Measurements from ENCODE around the gene SLC36A3.

Gene SLC36A3

GRCh38 chr5:151245680-151246219, 57.8 kb downstream of the SLC36A3 start:
- no peaks in the 10 kb centered on the region for H3K27me3 ChIP-seq (ENCODE audit: insufficient read depth, poor library complexity, severe bottlenecking)
- DNase-seq (ENCODE audit: low read depth in 1 of 2, low spot score in 1 of 2), result no peak
- TF ChIP-seq GABPA (IDR thresholded peaks at IDR 0.05; ENCODE audit: low read depth), result no peak
- TF ChIP-seq CTCF (IDR thresholded peaks at IDR 0.05; ENCODE audit: insufficient read depth, low read length), result no peak
- no peak for TF ChIP-seq SPI1 (IDR thresholded peaks at IDR 0.05; ENCODE audit: borderline replicate concordance, low read depth)
- no peak for TF ChIP-seq POLR2AphosphoS5 (IDR thresholded peaks at IDR 0.05; ENCODE audit: low read depth)
- TF ChIP-seq, protein P1, sequence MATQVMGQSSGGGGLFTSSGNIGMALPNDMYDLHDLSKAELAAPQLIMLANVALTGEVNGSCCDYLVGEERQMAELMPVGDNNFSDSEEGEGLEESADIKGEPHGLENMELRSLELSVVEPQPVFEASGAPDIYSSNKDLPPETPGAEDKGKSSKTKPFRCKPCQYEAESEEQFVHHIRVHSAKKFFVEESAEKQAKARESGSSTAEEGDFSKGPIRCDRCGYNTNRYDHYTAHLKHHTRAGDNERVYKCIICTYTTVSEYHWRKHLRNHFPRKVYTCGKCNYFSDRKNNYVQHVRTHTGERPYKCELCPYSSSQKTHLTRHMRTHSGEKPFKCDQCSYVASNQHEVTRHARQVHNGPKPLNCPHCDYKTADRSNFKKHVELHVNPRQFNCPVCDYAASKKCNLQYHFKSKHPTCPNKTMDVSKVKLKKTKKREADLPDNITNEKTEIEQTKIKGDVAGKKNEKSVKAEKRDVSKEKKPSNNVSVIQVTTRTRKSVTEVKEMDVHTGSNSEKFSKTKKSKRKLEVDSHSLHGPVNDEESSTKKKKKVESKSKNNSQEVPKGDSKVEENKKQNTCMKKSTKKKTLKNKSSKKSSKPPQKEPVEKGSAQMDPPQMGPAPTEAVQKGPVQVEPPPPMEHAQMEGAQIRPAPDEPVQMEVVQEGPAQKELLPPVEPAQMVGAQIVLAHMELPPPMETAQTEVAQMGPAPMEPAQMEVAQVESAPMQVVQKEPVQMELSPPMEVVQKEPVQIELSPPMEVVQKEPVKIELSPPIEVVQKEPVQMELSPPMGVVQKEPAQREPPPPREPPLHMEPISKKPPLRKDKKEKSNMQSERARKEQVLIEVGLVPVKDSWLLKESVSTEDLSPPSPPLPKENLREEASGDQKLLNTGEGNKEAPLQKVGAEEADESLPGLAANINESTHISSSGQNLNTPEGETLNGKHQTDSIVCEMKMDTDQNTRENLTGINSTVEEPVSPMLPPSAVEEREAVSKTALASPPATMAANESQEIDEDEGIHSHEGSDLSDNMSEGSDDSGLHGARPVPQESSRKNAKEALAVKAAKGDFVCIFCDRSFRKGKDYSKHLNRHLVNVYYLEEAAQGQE (IDR thresholded peaks at IDR 0.05; ENCODE audit: insufficient replicate concordance, low read depth), result no peak
- no peak overlapping the region for H3K4me3 ChIP-seq (replicated peaks; ENCODE audit: insufficient read depth, low read length)
- no peak overlapping the region for H3K27ac ChIP-seq (replicated peaks)

- no peak for DNase-seq (ENCODE audit: low read depth in 1 of 2, low spot score in 1 of 2)
- TF ChIP-seq SPI1 (IDR thresholded peaks at IDR 0.05; ENCODE audit: borderline replicate concordance, low read depth) (no peak), CTCF (IDR thresholded peaks at IDR 0.05; ENCODE audit: insufficient read depth, low read length) (no peak), GABPA (IDR thresholded peaks at IDR 0.05; ENCODE audit: low read depth) (no peak), POLR2AphosphoS5 (IDR thresholded peaks at IDR 0.05; ENCODE audit: low read depth) (no peak)
- TF ChIP-seq, protein P1 (IDR thresholded peaks at IDR 0.05; ENCODE audit: insufficient replicate concordance, low read depth), result no peak
- Histone ChIP-seq H3K27ac (replicated peaks) (no peak overlapping the region), H3K27me3 (ENCODE audit: insufficient read depth, poor library complexity, severe bottlenecking) (no peaks in the 10 kb centered on the region), H3K4me3 (replicated peaks; ENCODE audit: insufficient read depth, low read length) (no peak overlapping the region)
Measured at GRCh38 chr5:151244206-151244605, 59.4 kb downstream of the SLC36A3 start.

GRCh38 chr5:151243564-151243963, 60.0 kb downstream of the SLC36A3 start:
- no peak overlapping the region for H3K4me3 ChIP-seq (replicated peaks; ENCODE audit: insufficient read depth, low read length)
- no peak overlapping the region for H3K27ac ChIP-seq (replicated peaks)
- no peak for DNase-seq (ENCODE audit: low read depth in 1 of 2, low spot score in 1 of 2)
- no peaks in the 10 kb centered on the region for H3K27me3 ChIP-seq (ENCODE audit: insufficient read depth, poor library complexity, severe bottlenecking)
- TF ChIP-seq, protein P1 (IDR thresholded peaks at IDR 0.05; ENCODE audit: insufficient replicate concordance, low read depth), result no peak
- TF ChIP-seq GABPA (IDR thresholded peaks at IDR 0.05; ENCODE audit: low read depth) (no peak), CTCF (IDR thresholded peaks at IDR 0.05; ENCODE audit: insufficient read depth, low read length) (no peak), POLR2AphosphoS5 (IDR thresholded peaks at IDR 0.05; ENCODE audit: low read depth) (no peak), SPI1 (IDR thresholded peaks at IDR 0.05; ENCODE audit: borderline replicate concordance, low read depth) (no peak)

All from HL-60 (cell line).